ENCODE results near the gene BCOR.

DNA sequence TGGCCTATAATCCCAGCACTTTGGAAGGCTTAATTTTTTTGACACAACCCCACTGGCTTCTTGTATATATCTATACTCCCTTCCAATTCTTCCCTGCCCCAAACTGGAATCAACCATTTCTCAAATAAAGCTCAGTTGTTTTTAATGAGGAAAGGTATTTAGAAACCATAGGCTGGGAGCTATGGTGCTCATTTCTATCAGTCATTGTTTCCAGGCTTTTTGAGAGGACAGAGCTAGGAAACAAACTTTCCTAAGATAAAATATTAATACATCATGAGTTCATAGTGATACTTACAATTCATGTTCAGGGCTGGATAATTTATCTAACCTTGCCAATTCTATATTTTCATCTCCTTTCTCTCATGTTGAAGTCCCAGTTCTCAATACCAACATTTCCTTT lies 50.3 kb downstream of the BCOR start:
- TF ChIP-seq, protein P1, sequence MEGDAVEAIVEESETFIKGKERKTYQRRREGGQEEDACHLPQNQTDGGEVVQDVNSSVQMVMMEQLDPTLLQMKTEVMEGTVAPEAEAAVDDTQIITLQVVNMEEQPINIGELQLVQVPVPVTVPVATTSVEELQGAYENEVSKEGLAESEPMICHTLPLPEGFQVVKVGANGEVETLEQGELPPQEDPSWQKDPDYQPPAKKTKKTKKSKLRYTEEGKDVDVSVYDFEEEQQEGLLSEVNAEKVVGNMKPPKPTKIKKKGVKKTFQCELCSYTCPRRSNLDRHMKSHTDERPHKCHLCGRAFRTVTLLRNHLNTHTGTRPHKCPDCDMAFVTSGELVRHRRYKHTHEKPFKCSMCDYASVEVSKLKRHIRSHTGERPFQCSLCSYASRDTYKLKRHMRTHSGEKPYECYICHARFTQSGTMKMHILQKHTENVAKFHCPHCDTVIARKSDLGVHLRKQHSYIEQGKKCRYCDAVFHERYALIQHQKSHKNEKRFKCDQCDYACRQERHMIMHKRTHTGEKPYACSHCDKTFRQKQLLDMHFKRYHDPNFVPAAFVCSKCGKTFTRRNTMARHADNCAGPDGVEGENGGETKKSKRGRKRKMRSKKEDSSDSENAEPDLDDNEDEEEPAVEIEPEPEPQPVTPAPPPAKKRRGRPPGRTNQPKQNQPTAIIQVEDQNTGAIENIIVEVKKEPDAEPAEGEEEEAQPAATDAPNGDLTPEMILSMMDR (IDR thresholded peaks at IDR 0.05 in 2 of 3, conservative IDR thresholded peaks at IDR 0.05 in 1 of 3; ENCODE audit: borderline replicate concordance in 1 of 3, insufficient read depth in 1 of 3, low read depth in 2 of 3, low read length in 2 of 3), result no peak
- TF ChIP-seq, protein P2, sequence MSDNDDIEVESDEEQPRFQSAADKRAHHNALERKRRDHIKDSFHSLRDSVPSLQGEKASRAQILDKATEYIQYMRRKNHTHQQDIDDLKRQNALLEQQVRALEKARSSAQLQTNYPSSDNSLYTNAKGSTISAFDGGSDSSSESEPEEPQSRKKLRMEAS (IDR thresholded peaks at IDR 0.05), result no peak
- TF ChIP-seq SRF (IDR thresholded peaks at IDR 0.05; ENCODE audit: low read depth), result no peak
- no peak for TF ChIP-seq POLR2AphosphoS5 (IDR thresholded peaks at IDR 0.05; ENCODE audit: low read depth, low read length)
- no peak for TF ChIP-seq POLR2A (IDR thresholded peaks at IDR 0.05; ENCODE audit: borderline replicate concordance, extremely low read depth, insufficient read depth, insufficient read length)
- TF ChIP-seq CBX3 (IDR thresholded peaks at IDR 0.05; ENCODE audit: low read depth), result no peak
- TF ChIP-seq, protein P3, sequence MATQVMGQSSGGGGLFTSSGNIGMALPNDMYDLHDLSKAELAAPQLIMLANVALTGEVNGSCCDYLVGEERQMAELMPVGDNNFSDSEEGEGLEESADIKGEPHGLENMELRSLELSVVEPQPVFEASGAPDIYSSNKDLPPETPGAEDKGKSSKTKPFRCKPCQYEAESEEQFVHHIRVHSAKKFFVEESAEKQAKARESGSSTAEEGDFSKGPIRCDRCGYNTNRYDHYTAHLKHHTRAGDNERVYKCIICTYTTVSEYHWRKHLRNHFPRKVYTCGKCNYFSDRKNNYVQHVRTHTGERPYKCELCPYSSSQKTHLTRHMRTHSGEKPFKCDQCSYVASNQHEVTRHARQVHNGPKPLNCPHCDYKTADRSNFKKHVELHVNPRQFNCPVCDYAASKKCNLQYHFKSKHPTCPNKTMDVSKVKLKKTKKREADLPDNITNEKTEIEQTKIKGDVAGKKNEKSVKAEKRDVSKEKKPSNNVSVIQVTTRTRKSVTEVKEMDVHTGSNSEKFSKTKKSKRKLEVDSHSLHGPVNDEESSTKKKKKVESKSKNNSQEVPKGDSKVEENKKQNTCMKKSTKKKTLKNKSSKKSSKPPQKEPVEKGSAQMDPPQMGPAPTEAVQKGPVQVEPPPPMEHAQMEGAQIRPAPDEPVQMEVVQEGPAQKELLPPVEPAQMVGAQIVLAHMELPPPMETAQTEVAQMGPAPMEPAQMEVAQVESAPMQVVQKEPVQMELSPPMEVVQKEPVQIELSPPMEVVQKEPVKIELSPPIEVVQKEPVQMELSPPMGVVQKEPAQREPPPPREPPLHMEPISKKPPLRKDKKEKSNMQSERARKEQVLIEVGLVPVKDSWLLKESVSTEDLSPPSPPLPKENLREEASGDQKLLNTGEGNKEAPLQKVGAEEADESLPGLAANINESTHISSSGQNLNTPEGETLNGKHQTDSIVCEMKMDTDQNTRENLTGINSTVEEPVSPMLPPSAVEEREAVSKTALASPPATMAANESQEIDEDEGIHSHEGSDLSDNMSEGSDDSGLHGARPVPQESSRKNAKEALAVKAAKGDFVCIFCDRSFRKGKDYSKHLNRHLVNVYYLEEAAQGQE (IDR thresholded peaks at IDR 0.05; ENCODE audit: low read depth), result no peak
